ENCODE results near the gene TMLHE. TPM values are rescaled to one million over a fixed set of nuclear protein-coding genes. Genes with fewer than 3 reads are reported as not detected.

Gene TMLHE
- total and polyA plus RNA-seq, 2 donors (not counting 1 experiment from before 2014, with no cell fraction given), result 14.9 to 26.9 TPM

- ChIA-PET POLR2A (no interaction called here), CTCF (no interaction called here)
- ATAC-seq (ENCODE audit: low read depth) (no peak), DNase-seq (no peak)
- Histone ChIP-seq H3K36me3 (replicated peaks in 1 of 2; ENCODE audit: control extremely low read depth in 1 of 2, control insufficient read depth in 1 of 2, extremely low read depth in 1 of 2, insufficient read depth in 2 of 2, low read length in 1 of 2) (no peaks in the 10 kb centered on the region), H3K27me3 (replicated peaks in 1 of 4; ENCODE audit: control extremely low read depth in 1 of 4, control insufficient read depth in 3 of 4, insufficient read depth in 4 of 4, low read length in 3 of 4) (no peaks in the 10 kb centered on the region), H3K4me3 (ENCODE audit: control extremely low read depth in 1 of 5, extremely low read depth in 1 of 5, insufficient read depth in 1 of 5, low read depth in 2 of 5, low read length in 4 of 5) (no peak overlapping the region), H4K20me1 (ENCODE audit: control insufficient read depth, insufficient read depth, low read length, poor library complexity, severe bottlenecking) (no peaks in the 10 kb centered on the region), H2AFZ (ENCODE audit: insufficient read depth, low read depth, low read length, poor library complexity, severe bottlenecking) (no peak overlapping the region), H3K27ac (ENCODE audit: low read length in 2 of 2) (no peak overlapping the region), H3K4me2 (replicated peaks; ENCODE audit: low read depth, low read length, poor library complexity, severe bottlenecking) (no peak overlapping the region), H3K9me3 (ENCODE audit: control extremely low read depth in 1 of 3, control insufficient read depth in 2 of 3, insufficient read depth in 1 of 3, low read length in 2 of 3) (no peaks in the 10 kb centered on the region), H3K79me2 (ENCODE audit: control insufficient read depth, insufficient read depth, low read length) (no peaks in the 10 kb centered on the region), H3K9ac (ENCODE audit: low read length) (no peak overlapping the region), H3K4me1 (ENCODE audit: control insufficient read depth in 2 of 2, insufficient read depth in 2 of 2, low read length in 2 of 2) (peaks cover 2 to 6% of the 10 kb centered on the region in 2 donors)
- TF ChIP-seq CTCF (IDR thresholded peaks at IDR 0.05) (no peak), EZH2 (IDR thresholded peaks at IDR 0.05; ENCODE audit: borderline replicate concordance, insufficient read depth, low read depth, low read length, poor library complexity, severe bottlenecking) (no peak)
- WGBS (ENCODE audit: insufficient coverage), result no CpG with 5 or more reads among the region's 4 CpGs
- Mint-ChIP-seq H3K4me3 (no peak overlapping the region), H3K27me3 (no peaks in the 10 kb centered on the region), H3K9me3 (ENCODE audit: insufficient read depth) (no peaks in the 10 kb centered on the region), H3K27ac (no peak overlapping the region), H3K4me1 (peaks cover 8% of the 10 kb centered on the region)
- intact Hi-C loops (cut with micrococcal nuclease), result no loop called here
Measured at GRCh38 chrX:155615938-155616337, 3.2 kb upstream of the TMLHE start.

GRCh38 chrX:155613927-155614559 lies 1.3 kb upstream of the TMLHE start:
- Histone ChIP-seq H4K20me1 (ENCODE audit: control insufficient read depth, insufficient read depth, low read length, poor library complexity, severe bottlenecking) (no peaks in the 10 kb centered on the region), H2AFZ (ENCODE audit: insufficient read depth, low read depth, low read length, poor library complexity, severe bottlenecking) (no peak overlapping the region), H3K9me3 (ENCODE audit: control extremely low read depth in 1 of 3, control insufficient read depth in 2 of 3, insufficient read depth in 1 of 3, low read length in 2 of 3) (no peaks in the 10 kb centered on the region), H3K36me3 (replicated peaks in 1 of 2; ENCODE audit: control extremely low read depth in 1 of 2, control insufficient read depth in 1 of 2, extremely low read depth in 1 of 2, insufficient read depth in 2 of 2, low read length in 1 of 2) (no peaks in the 10 kb centered on the region), H3K79me2 (ENCODE audit: control insufficient read depth, insufficient read depth, low read length) (peaks cover 12% of the 10 kb centered on the region), H3K27me3 (replicated peaks in 1 of 4; ENCODE audit: control extremely low read depth in 1 of 4, control insufficient read depth in 3 of 4, insufficient read depth in 4 of 4, low read length in 3 of 4) (no peaks in the 10 kb centered on the region), H3K27ac (ENCODE audit: low read length in 2 of 2) (no peak overlapping the region), H3K9ac (ENCODE audit: low read length) (no peak overlapping the region), H3K4me2 (replicated peaks; ENCODE audit: low read depth, low read length, poor library complexity, severe bottlenecking) (no peak overlapping the region), H3K4me3 (ENCODE audit: control extremely low read depth in 1 of 5, extremely low read depth in 1 of 5, insufficient read depth in 1 of 5, low read depth in 2 of 5, low read length in 4 of 5) (no peak overlapping the region), H3K4me1 (ENCODE audit: control insufficient read depth in 2 of 2, insufficient read depth in 2 of 2, low read length in 2 of 2) (peaks cover 3 to 8% of the 10 kb centered on the region in 2 donors)
- H3K27me3 Mint-ChIP-seq, result no peaks in the 10 kb centered on the region
- TF ChIP-seq EZH2 (IDR thresholded peaks at IDR 0.05; ENCODE audit: borderline replicate concordance, insufficient read depth, low read depth, low read length, poor library complexity, severe bottlenecking) (no peak), CTCF (IDR thresholded peaks at IDR 0.05) (no peak)
- ATAC-seq (ENCODE audit: low read depth), result no peak
- no peak for DNase-seq
- ChIA-PET POLR2A (no interaction called here), CTCF (no interaction called here)
- H3K4me3 Mint-ChIP-seq, result no peak overlapping the region
- H3K27ac Mint-ChIP-seq, result no peak overlapping the region
- no peaks in the 10 kb centered on the region for H3K9me3 Mint-ChIP-seq (ENCODE audit: insufficient read depth)
- peaks cover 21% of the 10 kb centered on the region for H3K4me1 Mint-ChIP-seq
- intact Hi-C loops (cut with micrococcal nuclease), result no loop called here
